Gastrocnemius medialis (tissue), 4 donors: Measurements from ENCODE around the gene RPS6KB2. TPM values are rescaled to one million over a fixed set of nuclear protein-coding genes. Genes with fewer than 3 reads are reported as not detected.

Experiments used
- ATAC-seq, 2 donors: fragments of 150-250 bp; one replicate each; pipeline ENCODE4 v1.9.1; 2016
- DNase-seq, 2 donors: peaks; one replicate each; pipeline ENCODE4 v3.0.0-alpha.2; 2019
- H3K27ac ChIP-seq, 4 donors: fragments of 200-600 bp; sonication (generic); 1 replicate in 1 of 4; 2 replicates in 3 of 4; pipeline ENCODE4 v1.5.1; 2016 to 2018; ENCODE audit warnings: mild to moderate bottlenecking in 2 of 4, moderate library complexity in 1 of 4
- H3K27me3 ChIP-seq, 3 donors: fragments of 200-600 bp; sonication (generic) in 2 of 3; 1 replicate in 1 of 3; 2 replicates in 2 of 3; pipeline versions ENCODE4 v1.5.1 to v1.6.0; 2016 to 2019; ENCODE audit warnings: mild to moderate bottlenecking in 1 of 3, moderate library complexity in 1 of 3
- H3K36me3 ChIP-seq, 2 donors: fragments of 200-600 bp; sonication (generic) in 1 of 2; one replicate each; pipeline ENCODE4 v1.5.1; 2017 to 2018
- H3K4me1 ChIP-seq, 2 donors: fragments of 200-600 bp; sonication (generic) in 1 of 2; one replicate each; pipeline ENCODE4 v1.5.1; 2016 to 2017; ENCODE audit warnings: mild to moderate bottlenecking in 2 of 2
- H3K4me3 ChIP-seq, 4 donors: fragments of 200-600 bp; sonication (generic) in 3 of 4; 1 replicate in 1 of 4; 2 replicates in 3 of 4; pipeline ENCODE4 v1.5.1; 2016 to 2019; ENCODE audit warnings: mild to moderate bottlenecking in 2 of 4
- H3K9me3 ChIP-seq, 3 donors: fragments of 200-600 bp; sonication (generic) in 2 of 3; 1 replicate in 1 of 3; 2 replicates in 2 of 3; pipeline ENCODE4 v1.5.1; 2016 to 2019
- CTCF ChIP-seq, 5 experiments: fragments of 450-650 bp in 3 of 5; fragments of 200-600 bp in 2 of 5; sonication (generic) in 2 of 5; IDR thresholded peaks in 4 of 5; conservative IDR thresholded peaks in 1 of 5; 1 replicate in 4 of 5; 2 replicates in 1 of 5; pipeline ENCODE4 v1.5.1; 2016 to 2019; ENCODE audit warnings: antibody characterized with exemption in 5 of 5, mild to moderate bottlenecking in 3 of 5, moderate library complexity in 3 of 5
- POLR2A ChIP-seq, 2 donors: fragments of 450-650 bp; IDR thresholded peaks; one replicate each; pipeline ENCODE4 v1.6.1; 2017; ENCODE audit warnings: antibody characterized with exemption in 2 of 2, mild to moderate bottlenecking in 2 of 2, moderate library complexity in 2 of 2
- in situ Hi-C, 4 donors: fragments of 200-750 bp; cut with MboI; loops; one replicate each; pipeline versions ENCODE4 v1.15.0 to v1.8.0; 2017; ENCODE audit warnings: low sequenced_read_pairs in 4 of 4
- intact Hi-C: fragments of 100-400 bp; cut with DNase I; formaldehyde crosslinking; loops from one replicate; pipeline ENCODE4 v1.15.1; 2023; ENCODE audit warnings: low total_unique reads
- total RNA-seq, 4 donors: library from RNA; depleted of rRNA; stranded (reverse); fragments of >200 nt; gene quantifications; one replicate each; pipeline versions ENCODE4 v1.1.0 to v1.2.3, GENCODE V29; 2016

The RPS6KB2 gene
- total RNA-seq, 4 donors from 2014 or later, result 38.0 to 74.1 (median 39.4) TPM

- Histone ChIP-seq H3K36me3 (peaks cover 0 to 43% of the 10 kb centered on the region in 2 donors), H3K9me3 (no peaks in the 10 kb centered on the region), H3K27me3 (no peaks in the 10 kb centered on the region), H3K27ac (no peak overlapping the region), H3K4me3 (no peak overlapping the region), H3K4me1 (peaks cover 19 to 23% of the 10 kb centered on the region in 2 donors)
- intact Hi-C loops, result no loop called here
- ATAC-seq (no peak), DNase-seq (no peak)
- in situ Hi-C loops, result loop anchor here (10.0 kb wide), 2 partner anchors 78 to 108 kb away; partner anchors contain the start of genes CDK2AP2 (in 3 of the 4) and PITPNM1 (in 3 of the 4)
- TF ChIP-seq POLR2A (IDR thresholded peaks at IDR 0.05) (no peak), CTCF (IDR thresholded peaks at IDR 0.05 in 4 of 5, conservative IDR thresholded peaks at IDR 0.05 in 1 of 5) (no peak)
Observed at GRCh38 chr11:67396587-67397389, 31.5 kb upstream of the RPS6KB2 start.

GRCh38 chr11:67397536-67397935 is 30.8 kb upstream of the RPS6KB2 start:
- no peak for TF ChIP-seq CTCF (IDR thresholded peaks at IDR 0.05 in 4 of 5, conservative IDR thresholded peaks at IDR 0.05 in 1 of 5)
- TF ChIP-seq POLR2A (IDR thresholded peaks at IDR 0.05), result no peak
- ATAC-seq, result no peak
- in situ Hi-C loops, result loop anchor here (10.0 kb wide), 2 partner anchors 77 to 107 kb away; partner anchors contain the start of genes CDK2AP2 (in 3 of the 4) and PITPNM1 (in 3 of the 4)
- DNase-seq, result no peak
- Histone ChIP-seq H3K27me3 (no peaks in the 10 kb centered on the region), H3K4me1 (peaks cover 22 to 24% of the 10 kb centered on the region in 2 donors), H3K27ac (peak overlapping the region in 1 of 4 donors; percentile 0), H3K36me3 (peaks cover 0 to 43% of the 10 kb centered on the region in 2 donors), H3K9me3 (no peaks in the 10 kb centered on the region), H3K4me3 (no peak overlapping the region)
- intact Hi-C loops, result no loop called here

GRCh38 chr11:67397986-67398660 is 30.2 kb upstream of the RPS6KB2 start:
- Histone ChIP-seq H3K9me3 (no peaks in the 10 kb centered on the region), H3K4me1 (peaks cover 20 to 22% of the 10 kb centered on the region in 2 donors), H3K27ac (peak overlapping the region in 1 of 4 donors; percentile 0), H3K27me3 (no peaks in the 10 kb centered on the region), H3K4me3 (no peak overlapping the region), H3K36me3 (peaks cover 0 to 43% of the 10 kb centered on the region in 2 donors)
- TF ChIP-seq CTCF (IDR thresholded peaks at IDR 0.05 in 4 of 5, conservative IDR thresholded peaks at IDR 0.05 in 1 of 5) (no peak), POLR2A (IDR thresholded peaks at IDR 0.05) (no peak)
- DNase-seq (no peak), ATAC-seq (no peak)
- intact Hi-C loops (no loop called here), in situ Hi-C loops (loop anchor here (10.0 kb wide), 2 partner anchors 77 to 107 kb away; partner anchors contain the start of genes CDK2AP2 (in 3 of the 4) and PITPNM1 (in 3 of the 4))

GRCh38 chr11:67398661-67399563 is 29.4 kb upstream of the RPS6KB2 start:
- Histone ChIP-seq H3K9me3 (no peaks in the 10 kb centered on the region), H3K4me1 (peaks cover 20 to 22% of the 10 kb centered on the region in 2 donors), H3K4me3 (no peak overlapping the region), H3K27ac (no peak overlapping the region), H3K36me3 (peaks cover 0 to 43% of the 10 kb centered on the region in 2 donors), H3K27me3 (no peaks in the 10 kb centered on the region)
- in situ Hi-C loops, result loop anchor here (10.0 kb wide), 2 partner anchors 76 to 106 kb away; partner anchors contain the start of genes CDK2AP2 (in 3 of the 4) and PITPNM1 (in 3 of the 4)
- TF ChIP-seq CTCF (IDR thresholded peaks at IDR 0.05 in 4 of 5, conservative IDR thresholded peaks at IDR 0.05 in 1 of 5) (no peak), POLR2A (IDR thresholded peaks at IDR 0.05) (no peak)
- intact Hi-C loops, result no loop called here
- no peak for DNase-seq
- no peak for ATAC-seq
